Measurements from ENCODE around the gene MYH10.

MYH10 gene

GRCh38 chr17:8444494-8444893, 186.0 kb downstream of the MYH10 start:
- no peak for DNase-seq (ENCODE audit: low spot score)

DNA sequence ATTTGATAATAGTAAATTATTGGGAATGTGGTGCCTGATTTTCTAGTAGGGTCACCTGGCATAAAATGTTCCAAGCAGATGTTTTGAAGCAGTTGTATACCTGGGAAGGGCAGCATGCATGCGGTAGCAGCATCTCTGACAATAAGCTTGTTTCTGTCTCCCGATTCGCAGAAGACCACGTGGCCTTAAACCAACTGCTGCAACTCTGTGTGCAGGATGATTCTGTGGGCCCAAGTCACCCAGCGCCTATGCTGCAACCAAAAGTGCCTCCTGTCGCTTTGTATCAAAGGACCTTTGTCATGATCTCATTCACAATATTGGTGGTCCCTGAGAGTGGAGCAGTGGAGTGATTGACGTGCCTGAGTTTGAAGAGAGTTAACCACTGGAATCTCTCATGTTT, 186.8 kb downstream of the MYH10 start:
- DNase-seq (ENCODE audit: low spot score): no peak

DNA sequence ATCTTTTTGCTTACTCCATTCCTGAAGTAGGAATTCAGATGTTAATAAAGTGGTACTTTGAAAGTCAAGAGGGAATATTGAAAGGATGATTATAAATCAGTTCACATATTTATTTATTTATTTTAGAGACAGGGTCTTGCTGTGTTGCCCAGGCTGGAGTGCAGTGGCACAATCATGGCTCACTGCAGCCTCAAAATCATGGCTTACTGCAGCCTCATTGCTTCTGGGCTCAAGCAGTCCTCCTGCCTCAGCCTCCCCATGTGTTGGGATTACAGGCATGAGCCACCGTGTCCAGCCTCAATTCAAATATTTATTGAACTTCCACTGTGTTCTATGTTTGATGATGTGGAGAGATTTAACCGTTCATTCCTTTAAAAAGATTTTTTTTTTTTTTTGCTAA, 188.2 kb downstream of the MYH10 start:
- DNase-seq (ENCODE audit: low spot score): no peak

- DNase-seq (ENCODE audit: low spot score): no peak
Observed at GRCh38 chr17:8441690-8442089, 188.8 kb downstream of the MYH10 start.

DNA sequence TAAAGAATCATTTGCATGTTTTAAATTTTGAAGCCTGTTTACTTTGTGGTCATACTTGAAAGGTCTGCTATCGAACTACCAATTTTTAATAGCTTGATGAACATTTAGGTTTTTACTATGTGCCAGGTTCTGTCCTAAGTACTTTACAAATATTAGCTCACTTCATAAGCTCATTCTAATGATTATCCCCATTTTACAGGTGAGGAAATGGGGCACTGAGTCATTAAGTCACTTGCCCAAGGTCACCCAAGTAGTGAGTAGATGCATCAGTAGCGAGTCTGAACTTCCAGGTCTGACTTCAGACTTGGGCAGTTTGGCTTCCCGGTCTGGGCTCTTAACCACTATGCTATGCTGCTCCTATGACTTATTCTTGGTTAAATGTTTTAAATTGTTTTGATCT, 190.8 kb downstream of the MYH10 start:
- DNase-seq (ENCODE audit: low spot score): no peak

GRCh38 chr17:8438441-8438840, 192.1 kb downstream of the MYH10 start:
- no peak for DNase-seq (ENCODE audit: low spot score)

- no peak for DNase-seq (ENCODE audit: low spot score)
Observed at GRCh38 chr17:8436844-8437171, 193.7 kb downstream of the MYH10 start.

DNA sequence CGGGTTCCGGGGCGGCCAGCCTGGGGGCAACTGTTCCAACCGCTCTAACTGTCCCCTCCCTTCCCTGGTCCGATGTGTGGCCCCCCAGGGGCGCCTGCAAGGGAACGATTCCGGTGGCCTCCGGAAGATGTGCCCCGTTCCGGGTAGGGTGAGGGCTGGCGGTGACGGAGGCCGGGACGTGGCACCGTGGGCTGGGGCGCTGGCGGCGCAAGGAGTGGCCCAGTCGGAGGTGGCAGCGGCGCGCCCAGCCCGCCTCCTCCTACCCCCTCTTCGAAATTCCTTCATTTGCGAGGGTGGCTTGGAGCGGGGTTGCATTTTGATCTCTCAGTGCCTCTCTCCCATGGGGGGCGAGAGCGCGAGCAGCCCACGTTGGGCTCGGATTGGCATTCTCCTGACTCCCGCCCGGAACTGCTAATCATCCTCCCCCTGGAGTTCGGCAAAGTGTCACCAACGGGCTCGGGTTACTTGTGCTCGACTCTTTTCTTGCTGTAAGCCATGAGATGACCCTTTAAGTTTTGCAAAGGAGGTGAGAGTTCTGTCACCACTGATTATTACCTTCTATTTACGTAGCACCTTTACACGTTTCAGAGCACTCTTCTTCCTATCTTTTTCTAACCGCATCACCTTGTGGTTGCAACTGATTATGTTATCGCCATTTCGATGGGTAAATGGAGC, 194.2 kb downstream of the MYH10 start:
- DNase-seq (ENCODE audit: low spot score): peak; percentile 67

- DNase-seq (ENCODE audit: low spot score): peak; percentile 97
Observed at GRCh38 chr17:8435245-8436168, 195.0 kb downstream of the MYH10 start, which contains the start of gene NDEL1. Gene NDEL1 (plus strand): TSS chr17:8435884. CDS start chr17:8444272, 8,388 bp downstream.

- no peak for DNase-seq (ENCODE audit: low spot score)
Observed at GRCh38 chr17:8430966-8431365, 199.6 kb downstream of the MYH10 start.

GRCh38 chr17:8426802-8427201, 203.7 kb downstream of the MYH10 start:
- no peak for DNase-seq (ENCODE audit: low spot score)

GRCh38 chr17:8426094-8426720, 204.3 kb downstream of the MYH10 start:
- no peak for DNase-seq (ENCODE audit: low spot score)
